ENCODE data around the gene SRSF11.
"Not testable (repeated sequence)": the region's sequence is repeated elsewhere in the genome, so short reads cannot be mapped to it uniquely, and the experiment has no call there.

Gene SRSF11

GRCh38 chr1:70221238-70222121 lies at the start of gene SRSF11:
TSS of gene SRSF11 (plus strand) at chr1:70221380. CDS start at chr1:70221637, 257 bp downstream.
- peak; percentile 98 for DNase-seq

DNA sequence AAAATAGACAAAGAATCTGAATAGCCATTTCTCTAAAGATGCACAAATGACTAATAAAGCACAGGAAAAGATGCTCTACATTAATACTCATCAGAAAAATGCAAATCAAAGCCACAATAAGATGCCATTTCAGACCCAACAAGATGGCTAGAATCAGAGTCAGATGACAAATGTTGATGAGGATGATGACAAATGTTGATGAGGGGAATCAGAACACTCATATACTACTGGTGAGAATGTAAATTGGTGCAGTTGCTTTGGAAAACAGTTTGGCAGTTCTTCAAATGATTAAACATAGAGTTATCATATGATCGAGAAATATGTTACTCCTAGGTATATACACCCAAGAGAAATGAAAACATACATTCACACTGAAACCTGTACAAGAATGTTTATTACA lies 49.7 kb upstream of the SRSF11 start:
- DNase-seq = no peak

- DNase-seq = not testable (repeated sequence)
These were observed 36.0 kb upstream of the SRSF11 start for GRCh38 chr1:70185181-70185580.

- DNase-seq = no peak
These were observed 32.7 kb upstream of the SRSF11 start for GRCh38 chr1:70188522-70188921.

- no peak for DNase-seq
These were observed 31.0 kb upstream of the SRSF11 start for GRCh38 chr1:70190180-70190579.

- DNase-seq = not testable (repeated sequence)
These were observed 28.7 kb upstream of the SRSF11 start for GRCh38 chr1:70192446-70192845.

- DNase-seq = no peak
These were observed 26.6 kb upstream of the SRSF11 start for GRCh38 chr1:70194601-70195000.

GRCh38 chr1:70195342-70195741 lies 25.8 kb upstream of the SRSF11 start:
- no peak for DNase-seq

- DNase-seq = no peak
These were observed 24.8 kb upstream of the SRSF11 start for GRCh38 chr1:70196333-70196732.

DNA sequence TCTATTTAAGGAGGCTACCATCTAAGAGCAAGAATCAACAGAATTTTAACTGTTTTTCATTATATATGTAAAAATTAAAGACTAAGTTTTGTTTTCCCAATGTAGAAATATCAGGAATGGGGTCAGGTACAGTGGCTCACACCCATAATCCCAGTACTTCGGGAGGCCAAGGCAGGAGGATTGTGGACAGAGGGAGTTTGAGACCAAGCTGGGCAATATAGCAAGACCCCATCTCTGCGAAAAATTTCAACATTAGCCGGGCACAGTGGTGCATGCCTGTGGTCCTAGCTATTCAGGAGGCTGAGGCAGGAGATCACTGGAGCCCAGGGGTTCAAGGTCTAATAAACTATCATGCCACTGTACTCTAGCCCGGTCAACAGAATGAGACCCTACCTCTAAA lies 21.1 kb upstream of the SRSF11 start:
- no peak for DNase-seq

GRCh38 chr1:70202173-70202758 lies 18.9 kb upstream of the SRSF11 start:
- DNase-seq = no peak

- no peak for DNase-seq
These were observed 17.0 kb upstream of the SRSF11 start for GRCh38 chr1:70204139-70204538.

DNA sequence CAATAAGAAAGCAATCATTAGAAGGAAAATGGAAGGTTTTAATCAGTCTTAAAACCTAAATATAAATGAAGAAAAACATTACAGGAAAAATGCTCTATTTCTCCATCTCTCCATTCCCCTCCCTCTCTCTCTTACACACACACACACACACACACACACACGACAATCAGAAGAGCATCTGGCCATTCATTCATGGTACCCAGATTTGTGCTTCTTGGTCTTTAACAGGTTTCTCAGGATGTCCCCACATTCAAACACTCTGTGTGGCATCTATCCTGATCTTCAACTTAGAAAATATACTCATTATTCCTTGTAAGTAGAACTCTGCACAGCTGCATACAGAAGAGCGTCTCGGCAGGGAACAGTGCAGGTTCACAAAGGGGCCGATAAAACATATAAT lies 16.6 kb upstream of the SRSF11 start:
- DNase-seq = peak; percentile 27

DNA sequence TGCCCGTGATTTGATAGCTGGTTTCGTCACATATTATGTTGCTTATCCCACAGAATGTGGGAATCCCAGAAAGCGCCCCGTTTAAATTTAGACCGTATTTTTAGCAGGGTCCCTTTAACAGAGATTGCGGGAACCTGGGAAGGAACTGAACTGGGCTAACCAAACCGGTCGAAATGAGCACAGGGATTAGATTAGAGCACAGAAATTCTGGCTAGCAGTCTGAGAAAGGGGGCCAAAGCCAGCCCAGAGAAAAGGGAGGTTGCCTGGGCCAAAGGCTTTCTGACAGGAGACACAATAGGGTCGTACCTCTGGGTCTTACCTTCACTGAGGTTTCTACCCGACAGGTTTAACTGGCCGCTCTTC lies 16.1 kb upstream of the SRSF11 start:
- no peak for DNase-seq

- peak; percentile 98 for DNase-seq
These were observed 15.6 kb upstream of the SRSF11 start, which contains the start of gene LRRC40 for GRCh38 chr1:70205434-70206118. TSS of gene LRRC40 (minus strand) at chr1:70205579. CDS start at chr1:70205540, 39 bp downstream.

- not testable (repeated sequence) for DNase-seq
These were observed 14.3 kb upstream of the SRSF11 start for GRCh38 chr1:70206833-70207232.

GRCh38 chr1:70207492-70207891 lies 13.7 kb upstream of the SRSF11 start:
- no peak for DNase-seq

DNA sequence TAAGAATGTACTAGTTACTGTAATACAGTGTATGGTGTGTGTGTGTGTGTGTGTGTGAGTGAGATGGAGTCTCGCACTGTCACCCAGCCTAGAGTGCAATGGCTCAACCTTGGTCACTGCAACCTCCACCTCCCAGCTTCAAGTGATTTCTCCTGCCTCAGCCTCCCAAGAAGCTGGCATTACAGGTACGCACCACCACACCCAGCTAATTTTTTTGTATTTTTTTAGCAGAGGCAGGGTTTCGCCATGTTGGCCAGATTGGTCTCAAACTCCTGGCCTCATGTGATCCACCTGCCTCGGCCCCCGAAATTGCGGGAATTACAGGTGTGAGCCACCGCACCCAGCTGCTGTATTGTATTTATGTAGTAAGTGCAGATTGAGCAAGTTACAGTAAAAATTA lies 12.9 kb upstream of the SRSF11 start:
- no peak for DNase-seq

- DNase-seq = no peak
These were observed 10.4 kb upstream of the SRSF11 start for GRCh38 chr1:70210820-70211219.

DNA sequence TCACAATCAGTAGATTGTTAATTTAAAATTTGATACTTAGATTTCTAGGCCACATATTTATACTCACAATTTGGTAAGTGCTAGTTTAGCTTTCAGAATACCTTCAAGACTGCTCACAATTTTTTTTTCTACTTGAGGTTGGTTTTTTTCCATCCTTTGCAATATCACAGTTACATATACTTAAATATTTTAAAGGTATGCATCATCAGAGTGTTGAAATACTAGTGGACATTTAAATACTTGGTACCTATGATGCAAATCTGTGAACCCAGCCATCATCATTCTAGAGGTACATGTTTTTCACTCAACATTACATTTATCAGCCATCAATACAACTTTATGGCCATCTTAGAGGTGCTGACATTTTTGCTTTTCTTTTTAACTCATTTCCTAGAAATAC lies 9.6 kb upstream of the SRSF11 start:
- no peak for DNase-seq

GRCh38 chr1:70220015-70220414 lies 1.2 kb upstream of the SRSF11 start:
- peak; percentile 84 for DNase-seq

DNA sequence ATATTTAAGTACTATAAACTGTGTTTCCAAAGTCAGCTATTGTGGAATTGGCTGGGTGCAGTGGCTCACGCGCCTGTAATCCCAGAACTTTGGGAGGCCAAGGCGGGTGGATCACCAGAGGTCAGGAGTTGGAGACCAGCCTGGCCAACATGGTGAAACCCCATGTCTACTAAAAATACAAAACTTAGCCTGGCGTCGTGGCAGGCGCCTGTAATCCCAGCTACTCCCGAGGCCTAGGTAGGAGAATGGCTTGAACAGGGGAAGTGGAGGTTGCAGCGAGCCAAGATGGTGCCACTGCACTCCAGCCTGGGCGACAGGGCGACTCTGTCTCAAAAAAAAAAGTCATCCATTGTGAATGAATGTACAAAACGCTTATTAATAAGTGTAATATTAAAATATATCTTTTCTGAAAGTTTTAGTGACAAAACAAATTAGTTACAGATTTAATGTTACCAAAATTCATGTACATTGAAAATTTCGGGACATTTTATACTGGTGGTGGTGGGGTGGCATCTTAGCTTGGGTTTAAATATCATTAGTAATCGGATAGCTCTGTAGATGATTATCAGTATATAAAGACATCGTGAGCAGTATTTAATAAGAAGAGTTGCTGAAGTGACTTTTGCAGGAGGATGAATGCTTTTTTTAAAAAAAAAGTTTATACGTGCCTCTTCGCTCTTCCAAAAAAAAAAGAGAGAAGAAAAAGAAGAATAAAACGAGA lies 503 bp upstream of the SRSF11 start:
- no peak for DNase-seq

GRCh38 chr1:70222716-70223235 lies 1.6 kb downstream of the SRSF11 start:
- no peak for DNase-seq
